ENCODE measurements around the gene PEPD. TPM values are rescaled to one million over a fixed set of nuclear protein-coding genes. Genes with fewer than 3 reads are reported as not detected.

PEPD gene
- total and polyA plus RNA-seq, 4 donors = 37.3 to 211 (median 117) TPM

GRCh38 chr19:33347300-33347699, 174.3 kb downstream of the PEPD start:
- Histone ChIP-seq H3K9me3 (ENCODE audit: control insufficient read depth in 4 of 4, low read length in 3 of 4) (no peaks in the 10 kb centered on the region), H3K27ac (ENCODE audit: low read depth in 1 of 2, low read length in 2 of 2) (peak overlapping the region; percentile 88 to 91), H3K27me3 (ENCODE audit: control insufficient read depth in 4 of 4, insufficient read depth in 4 of 4, low read length in 3 of 4) (no peaks in the 10 kb centered on the region), H3K4me1 (ENCODE audit: control insufficient read depth in 4 of 4, insufficient read depth in 4 of 4, low read length in 3 of 4) (peaks cover 4 to 24% (median 19%) of the 10 kb centered on the region in 4 donors), H3K9ac (ENCODE audit: low read depth in 1 of 2, low read length in 2 of 2) (no peak overlapping the region), H3K36me3 (ENCODE audit: control insufficient read depth in 4 of 4, insufficient read depth in 3 of 4, low read depth in 1 of 4, low read length in 3 of 4) (no peaks in the 10 kb centered on the region), H3K4me3 (ENCODE audit: low read depth in 1 of 3, low read length in 3 of 3) (no peak overlapping the region)
- DNase-seq (ENCODE audit: low spot score) = no peak
- TF ChIP-seq FOXA2 (IDR thresholded peaks at IDR 0.05) (no peak), ZBTB33 (IDR thresholded peaks at IDR 0.05) (no peak), NR2F2 (IDR thresholded peaks at IDR 0.05) (no peak), RXRA (IDR thresholded peaks at IDR 0.05) (no peak), REST (IDR thresholded peaks at IDR 0.05) (no peak), YY1 (IDR thresholded peaks at IDR 0.05) (no peak), CTCF (IDR thresholded peaks at IDR 0.05; ENCODE audit: low read depth, low read length, missing input control) (no peak), GABPA (IDR thresholded peaks at IDR 0.05 in 1 of 2, conservative IDR thresholded peaks at IDR 0.05 in 1 of 2) (no peak), TAF1 (conservative IDR thresholded peaks at IDR 0.05) (no peak), HNF4G (IDR thresholded peaks at IDR 0.05) (no peak), HNF4A (conservative IDR thresholded peaks at IDR 0.05) (no peak), EGR1 (IDR thresholded peaks at IDR 0.05; ENCODE audit: low read depth in 2 of 2) (no peak), ATF3 (IDR thresholded peaks at IDR 0.05) (no peak), JUND (IDR thresholded peaks at IDR 0.05) (no peak), MAX (IDR thresholded peaks at IDR 0.05) (no peak), SP1 (IDR thresholded peaks at IDR 0.05) (no peak), FOXA1 (IDR thresholded peaks at IDR 0.05) (no peak), RAD21 (IDR thresholded peaks at IDR 0.05) (no peak)
- WGBS = 94% methylated on average over 10 of the region's 10 CpGs

All from liver (tissue), 9 donors.